Stimulated activated CD8-positive, alpha-beta memory T cell treated with anti-CD3 and anti-CD28 coated beads, Interleukin-12 subunit alpha, Interleukin-12 subunit beta, amount 100 ng/mL, for 4 hours (primary cell): ENCODE measurements around the gene DHFR.
"Not testable (repeated sequence)": the region's sequence is repeated elsewhere in the genome, so short reads cannot be mapped to it uniquely, and the experiment has no call there.

Experiments
- DNase-seq: peaks from one replicate; pipeline ENCODE4 v3.0.0-alpha.2; 2020; ENCODE audit warnings: low read depth

The DHFR gene

DNA sequence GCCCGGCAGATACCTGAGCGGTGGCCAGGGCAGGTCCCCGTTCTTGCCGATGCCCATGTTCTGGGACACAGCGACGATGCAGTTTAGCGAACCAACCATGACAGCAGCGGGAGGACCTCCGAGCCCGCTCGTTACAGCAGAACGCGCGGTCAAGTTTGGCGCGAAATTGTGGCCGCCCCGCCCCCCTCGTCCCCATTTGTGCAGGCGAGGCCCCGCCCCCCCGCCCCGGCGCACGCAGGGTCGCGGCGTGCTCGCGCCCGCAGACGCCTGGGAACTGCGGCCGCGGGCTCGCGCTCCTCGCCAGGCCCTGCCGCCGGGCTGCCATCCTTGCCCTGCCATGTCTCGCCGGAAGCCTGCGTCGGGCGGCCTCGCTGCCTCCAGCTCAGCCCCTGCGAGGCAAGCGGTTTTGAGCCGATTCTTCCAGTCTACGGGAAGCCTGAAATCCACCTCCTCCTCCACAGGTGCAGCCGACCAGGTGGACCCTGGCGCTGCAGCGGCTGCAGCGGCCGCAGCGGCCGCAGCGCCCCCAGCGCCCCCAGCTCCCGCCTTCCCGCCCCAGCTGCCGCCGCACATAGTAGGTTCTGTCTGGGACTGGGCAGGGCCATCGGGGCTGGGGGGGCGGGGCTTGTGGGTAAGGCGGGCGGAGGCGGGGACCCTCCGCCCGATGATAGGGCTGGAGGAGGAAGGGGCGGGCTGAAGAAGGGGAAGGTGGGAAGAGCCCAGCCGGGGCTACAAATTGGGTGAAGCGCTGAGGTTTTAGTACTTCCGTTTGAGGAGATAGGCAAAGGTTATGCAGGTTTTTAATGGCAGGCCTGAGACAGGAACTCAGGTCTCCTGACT is at the start of gene DHFR, which contains the start of gene MSH3:
Gene DHFR (minus strand): TSS at position 593 of the 840 bp plus-strand sequence. CDS start 494 bp downstream, at position 99.
Gene MSH3 (plus strand): TSS at position 262 of the 840 bp plus-strand sequence. CDS start 76 bp downstream, at position 338.
- peak; percentile 81 for DNase-seq

DNA sequence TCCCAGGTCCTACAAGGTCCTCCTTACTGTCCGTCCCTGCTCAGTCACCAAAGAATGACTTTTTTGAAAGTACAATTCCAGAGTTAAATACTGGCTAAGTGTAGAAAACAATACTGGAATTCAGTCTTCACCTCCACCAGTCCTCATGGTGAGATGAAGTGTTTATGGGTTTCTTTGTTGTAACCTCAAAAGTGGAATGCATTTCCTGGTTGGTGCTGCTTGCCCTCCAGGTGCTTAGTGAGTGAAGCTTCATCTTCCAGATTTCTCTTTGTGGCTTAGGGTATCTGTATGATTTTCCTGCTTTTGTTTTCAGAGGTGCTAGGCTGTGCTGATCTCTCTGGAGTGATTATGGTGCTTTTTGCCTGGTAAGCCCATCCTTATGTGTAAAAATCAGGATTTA is 49.4 kb upstream of the DHFR start:
- no peak for DNase-seq

DNA sequence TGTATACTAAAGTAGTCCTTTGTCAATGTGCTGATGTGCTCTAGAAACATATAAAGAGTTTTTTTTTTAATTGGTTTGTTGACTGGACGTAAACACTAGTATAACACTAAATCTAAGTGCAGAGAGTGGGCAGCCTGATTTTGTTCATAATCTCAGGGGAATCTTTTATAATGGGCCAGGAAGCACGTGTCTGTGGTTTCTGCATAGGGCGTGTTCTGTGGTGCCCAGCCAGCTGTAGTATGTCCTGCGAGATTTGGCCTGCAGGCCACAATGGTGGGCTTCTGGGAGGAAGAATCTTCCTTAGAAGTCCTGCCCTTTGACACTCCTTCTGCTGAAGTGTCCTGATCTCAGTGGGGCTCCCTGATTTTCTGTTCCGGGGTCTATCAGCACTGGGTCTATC is 49.0 kb upstream of the DHFR start:
- no peak for DNase-seq

DNA sequence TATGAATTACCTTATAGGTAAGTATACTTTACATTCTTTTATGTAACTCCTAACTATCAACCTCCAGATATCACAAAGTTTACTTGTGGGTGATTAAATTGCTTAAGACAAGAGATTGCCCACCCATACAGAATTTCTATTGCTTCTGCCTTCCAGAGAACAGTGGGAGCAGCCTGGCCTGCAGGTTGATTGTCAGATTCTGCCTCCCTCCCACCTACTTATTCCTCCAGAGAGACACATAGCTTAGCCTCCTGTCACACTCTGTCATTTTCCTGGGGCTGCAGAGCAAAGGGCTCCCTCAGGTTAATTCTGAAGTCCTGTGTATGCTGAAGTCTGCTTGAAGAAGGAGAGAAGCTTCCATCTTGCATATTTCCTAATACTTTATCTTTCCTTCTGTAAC is 48.5 kb upstream of the DHFR start:
- no peak for DNase-seq

- no peak for DNase-seq
Measured at GRCh38 chr5:80701597-80701996, 46.8 kb upstream of the DHFR start.

DNA sequence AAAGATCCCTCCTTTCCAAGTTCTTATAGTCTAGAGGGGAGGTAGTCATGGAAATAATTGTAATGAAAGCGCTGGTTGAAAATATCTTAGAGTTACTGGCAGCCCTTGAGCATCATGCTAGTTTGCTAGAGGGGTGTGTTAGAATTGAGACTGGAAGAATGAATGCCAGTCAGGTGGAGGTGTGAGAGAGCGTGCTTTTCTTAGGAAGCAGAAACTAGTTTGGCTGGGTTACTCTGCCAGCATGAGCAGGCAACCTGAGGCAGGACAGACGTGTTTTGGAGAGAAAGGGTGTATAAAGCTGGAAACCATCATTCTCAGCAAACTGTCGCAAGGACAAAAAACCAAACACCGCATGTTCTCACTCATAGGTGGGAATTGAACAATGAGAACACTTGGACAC is 43.6 kb upstream of the DHFR start:
- no peak for DNase-seq

DNA sequence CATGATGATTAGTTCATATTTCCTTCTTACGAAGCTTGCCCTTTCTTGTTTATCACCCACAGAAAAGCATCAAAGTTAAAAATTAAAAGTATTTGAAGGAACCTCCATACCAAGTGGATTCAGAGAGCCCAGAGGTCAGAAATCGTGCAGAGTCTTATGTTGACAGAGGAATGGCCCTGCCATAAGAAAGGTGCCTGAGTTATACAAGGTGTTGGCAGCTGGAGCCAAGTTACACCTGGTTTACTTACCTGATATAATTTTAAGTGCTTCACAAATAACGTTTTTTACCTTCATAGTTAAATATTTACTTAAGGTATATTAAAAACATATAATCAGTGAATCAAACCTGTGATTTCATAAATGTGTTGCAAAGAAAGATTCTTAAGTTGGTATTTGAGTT is 42.3 kb upstream of the DHFR start:
- no peak for DNase-seq

GRCh38 chr5:80696450-80696849 is 41.7 kb upstream of the DHFR start:
- DNase-seq, result no peak

GRCh38 chr5:80695666-80696065 is 40.9 kb upstream of the DHFR start:
- no peak for DNase-seq

GRCh38 chr5:80689627-80690026 is 34.8 kb upstream of the DHFR start:
- DNase-seq, result no peak

DNA sequence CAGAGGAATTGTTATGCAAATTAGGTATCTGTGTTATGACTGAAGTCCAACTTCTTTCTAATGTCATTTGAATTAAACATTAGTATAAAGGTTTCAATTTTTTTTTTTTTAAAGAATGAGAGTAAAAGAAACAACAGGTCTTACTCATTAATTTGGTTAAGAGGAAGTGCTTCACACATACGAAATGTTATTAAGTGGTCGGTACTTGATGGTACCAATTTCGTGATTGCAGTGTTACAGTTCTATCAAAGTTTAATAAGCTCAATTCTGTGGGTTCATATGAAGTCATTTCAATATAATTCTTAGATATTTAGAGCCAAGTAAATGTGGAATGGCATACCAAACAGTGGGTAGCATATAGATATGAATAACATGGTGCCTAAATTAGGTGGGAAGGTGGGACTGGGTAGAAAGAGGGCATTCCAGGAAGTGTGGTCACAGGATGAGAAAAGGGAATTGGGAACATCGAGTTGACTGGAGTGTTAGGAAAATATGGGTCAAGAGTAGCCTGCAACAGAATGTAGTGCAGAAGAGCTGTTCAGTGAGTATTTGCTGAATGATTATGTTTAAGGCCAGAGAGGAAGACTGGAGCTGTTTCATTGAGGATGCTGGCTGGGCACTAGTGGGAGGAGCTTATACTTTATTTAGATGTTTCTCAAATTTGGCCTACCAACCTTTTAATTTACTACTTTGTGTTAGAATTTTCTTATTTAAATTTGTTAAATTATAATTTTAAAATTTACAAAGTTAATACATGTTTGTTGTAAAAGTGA is 34.1 kb upstream of the DHFR start:
- no peak for DNase-seq

DNA sequence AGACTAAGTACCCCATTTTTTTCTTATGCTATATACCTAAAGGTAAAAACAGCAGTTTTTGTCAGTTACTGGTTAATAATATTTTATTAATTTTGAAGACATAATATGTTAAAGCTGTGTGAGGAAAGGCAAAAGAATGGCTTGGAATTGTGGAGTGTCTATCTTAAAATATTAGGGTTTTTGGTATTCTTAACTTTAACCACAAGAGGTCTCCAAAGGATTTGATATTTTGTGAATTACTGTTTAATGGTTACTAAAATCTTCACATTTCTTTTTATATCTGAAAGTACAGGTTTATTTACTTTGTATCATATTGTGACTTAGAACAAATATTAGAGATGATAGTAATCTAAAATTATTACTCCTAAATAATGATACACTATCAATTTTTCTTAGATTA is 32.0 kb upstream of the DHFR start:
- DNase-seq, result no peak

- DNase-seq, result no peak
Measured at GRCh38 chr5:80676706-80677105, 21.9 kb upstream of the DHFR start.

- DNase-seq, result no peak
Measured at GRCh38 chr5:80672140-80672736, 17.5 kb upstream of the DHFR start.

DNA sequence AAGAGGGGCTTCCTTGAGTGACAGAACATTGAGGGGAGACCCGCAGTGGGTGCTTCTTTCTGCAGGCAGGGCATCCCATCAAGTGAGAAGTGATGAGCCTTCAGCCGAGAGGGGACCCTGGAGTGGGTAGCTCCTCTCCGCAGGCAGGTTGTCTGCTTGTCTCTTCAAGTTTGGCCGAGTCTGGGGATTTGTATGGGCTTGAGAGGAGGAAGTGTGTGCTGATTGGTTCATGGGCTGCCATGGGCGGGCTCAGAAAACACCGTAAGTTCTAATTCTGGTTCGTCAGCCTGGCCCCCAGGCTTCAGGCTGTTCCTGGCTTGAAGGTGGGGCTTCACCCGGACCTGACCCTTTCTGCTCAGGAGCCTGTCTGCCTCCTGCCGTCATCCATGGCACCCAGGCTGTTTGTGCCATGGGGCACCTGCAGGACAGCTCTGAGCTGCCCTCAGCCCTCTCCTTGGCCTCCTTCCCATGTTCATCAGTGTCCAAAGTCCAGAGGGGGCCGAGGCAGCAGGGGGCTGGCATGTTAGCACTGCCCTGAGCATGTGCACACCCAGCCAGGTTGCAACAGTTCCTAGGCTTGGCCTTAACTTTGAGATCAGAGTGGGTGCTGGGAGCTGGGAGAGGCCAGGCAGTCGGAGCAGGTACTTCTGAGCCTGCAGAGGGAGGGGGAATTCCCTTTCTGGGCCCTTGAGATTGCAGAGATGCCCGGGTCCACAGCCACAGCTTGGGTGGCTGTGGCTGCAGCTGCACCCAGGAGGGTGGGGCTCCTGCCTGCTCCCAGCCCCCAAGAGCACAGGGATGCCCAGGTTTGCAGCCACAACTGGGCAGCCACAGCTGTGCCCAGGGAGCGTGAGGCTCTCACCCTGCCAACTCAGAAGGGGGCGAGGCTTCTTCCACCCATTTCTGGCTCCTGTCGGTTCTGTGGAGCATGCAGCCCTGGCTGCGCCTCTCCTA is 13.5 kb upstream of the DHFR start:
- DNase-seq, result no peak

DNA sequence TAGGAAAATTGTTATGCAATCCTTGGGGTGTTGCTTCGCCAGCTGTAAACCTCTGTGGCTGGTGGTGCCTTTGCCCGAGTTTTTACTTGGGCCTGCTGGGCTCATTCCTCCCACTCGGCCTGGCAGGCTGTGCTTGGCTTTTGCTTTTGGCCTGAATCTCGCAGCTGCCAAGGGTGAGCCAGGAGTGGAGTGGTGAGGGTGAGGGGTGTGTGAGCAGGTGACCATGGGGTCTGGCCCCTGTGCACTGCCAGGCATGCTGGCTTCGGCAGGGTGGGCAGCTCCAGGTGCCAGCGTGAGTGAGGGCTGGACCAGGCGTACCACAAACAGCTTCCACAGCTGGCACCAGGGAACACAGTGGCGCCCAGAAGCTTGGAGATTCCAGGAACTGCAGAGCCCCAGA is 12.6 kb upstream of the DHFR start:
- no peak for DNase-seq

DNA sequence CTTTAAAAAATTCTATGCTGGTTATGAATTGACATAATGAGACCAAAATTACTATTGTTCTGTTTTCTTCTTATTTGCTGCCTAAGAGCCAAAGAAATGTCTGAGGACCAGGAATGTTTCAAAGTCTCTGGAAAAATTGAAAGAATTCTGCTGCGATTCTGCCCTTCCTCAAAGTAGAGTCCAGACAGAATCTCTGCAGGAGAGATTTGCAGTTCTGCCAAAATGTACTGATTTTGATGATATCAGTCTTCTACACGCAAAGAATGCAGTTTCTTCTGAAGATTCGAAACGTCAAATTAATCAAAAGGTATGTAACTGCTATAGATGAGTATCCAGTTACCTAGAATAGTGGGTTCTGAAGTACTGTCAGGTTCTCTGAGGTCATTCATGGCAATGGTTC is 10.3 kb upstream of the DHFR start:
- no peak for DNase-seq

- DNase-seq, result no peak
Measured at GRCh38 chr5:80662108-80662507, 7.3 kb upstream of the DHFR start.

- DNase-seq, result not testable (repeated sequence)
Measured at GRCh38 chr5:80660661-80661060, 5.9 kb upstream of the DHFR start.

GRCh38 chr5:80659106-80659505 is 4.3 kb upstream of the DHFR start:
- no peak for DNase-seq

GRCh38 chr5:80656425-80656824 is 1.6 kb upstream of the DHFR start:
- DNase-seq, result no peak
